Lower leg skin (tissue), 3 donors: Measurements from ENCODE around the gene SNX25.

Experiments
- POLR2A ChIP-seq, 2 donors: fragments of 450-650 bp; IDR thresholded peaks; one replicate each; pipeline ENCODE4 v1.6.1; 2016 to 2017; ENCODE audit warnings: antibody characterized with exemption in 2 of 2, mild to moderate bottlenecking in 1 of 2, moderate library complexity in 1 of 2
- TF ChIP-seq, protein P1 (sequence below), 3 donors: fragments of 450-650 bp; IDR thresholded peaks; one replicate each; pipeline ENCODE4 v1.5.1; 2016; ENCODE audit warnings: antibody characterized with exemption in 3 of 3, mild to moderate bottlenecking in 3 of 3, moderate library complexity in 2 of 3

- TF ChIP-seq, protein P1, sequence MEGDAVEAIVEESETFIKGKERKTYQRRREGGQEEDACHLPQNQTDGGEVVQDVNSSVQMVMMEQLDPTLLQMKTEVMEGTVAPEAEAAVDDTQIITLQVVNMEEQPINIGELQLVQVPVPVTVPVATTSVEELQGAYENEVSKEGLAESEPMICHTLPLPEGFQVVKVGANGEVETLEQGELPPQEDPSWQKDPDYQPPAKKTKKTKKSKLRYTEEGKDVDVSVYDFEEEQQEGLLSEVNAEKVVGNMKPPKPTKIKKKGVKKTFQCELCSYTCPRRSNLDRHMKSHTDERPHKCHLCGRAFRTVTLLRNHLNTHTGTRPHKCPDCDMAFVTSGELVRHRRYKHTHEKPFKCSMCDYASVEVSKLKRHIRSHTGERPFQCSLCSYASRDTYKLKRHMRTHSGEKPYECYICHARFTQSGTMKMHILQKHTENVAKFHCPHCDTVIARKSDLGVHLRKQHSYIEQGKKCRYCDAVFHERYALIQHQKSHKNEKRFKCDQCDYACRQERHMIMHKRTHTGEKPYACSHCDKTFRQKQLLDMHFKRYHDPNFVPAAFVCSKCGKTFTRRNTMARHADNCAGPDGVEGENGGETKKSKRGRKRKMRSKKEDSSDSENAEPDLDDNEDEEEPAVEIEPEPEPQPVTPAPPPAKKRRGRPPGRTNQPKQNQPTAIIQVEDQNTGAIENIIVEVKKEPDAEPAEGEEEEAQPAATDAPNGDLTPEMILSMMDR (IDR thresholded peaks at IDR 0.05) = no peak
- no peak for TF ChIP-seq POLR2A (IDR thresholded peaks at IDR 0.05)
Measured at GRCh38 chr4:185322803-185323202, 113.4 kb downstream of the SNX25 start.
